ENCODE results near the gene CLCN1. TPM values are rescaled to one million over a fixed set of nuclear protein-coding genes. Genes with fewer than 3 reads are reported as not detected.

Gene CLCN1
- total RNA-seq, 2 donors from 2014 or later: not detected

DNA sequence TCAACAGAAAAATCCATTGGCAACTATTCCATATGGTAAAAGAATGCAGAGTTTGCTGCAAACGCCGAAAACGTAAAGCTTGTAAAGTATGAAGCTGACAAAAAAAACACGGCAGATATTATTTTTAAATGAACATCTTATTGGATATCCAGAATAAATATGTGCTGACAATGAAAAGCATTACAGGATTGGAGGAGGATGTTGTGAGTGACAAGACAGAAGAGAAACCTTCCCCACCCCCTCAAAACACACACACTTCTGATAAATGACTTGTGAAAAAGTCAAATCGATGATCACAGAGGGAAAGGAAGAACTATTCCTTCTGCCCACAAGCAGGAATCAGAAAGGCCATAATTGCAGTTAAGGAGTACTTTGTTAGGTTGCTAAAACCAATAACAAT is 32.0 kb downstream of the CLCN1 start:
- ATAC-seq (no peak), DNase-seq (no peak)
- no peak overlapping the region for H3K4me3 ChIP-seq
- TF ChIP-seq POLR2A (IDR thresholded peaks at IDR 0.05): no peak
- H3K9me3 ChIP-seq: no peaks in the 10 kb centered on the region
- 60 to 73% methylated on average over 5 of the region's 5 CpGs for WGBS, 2 donors
- H3K27ac ChIP-seq: no peak overlapping the region
- no peaks in the 10 kb centered on the region for H3K4me1 ChIP-seq
- intact Hi-C loops (cut with DNase I): no loop called here
- no peaks in the 10 kb centered on the region for H3K27me3 ChIP-seq
- no peaks in the 10 kb centered on the region for H3K36me3 ChIP-seq (replicated peaks in 1 of 2; ENCODE audit: insufficient read depth in 1 of 2, low read depth in 2 of 2)

GRCh38 chr7:143351060-143351459 is 35.1 kb downstream of the CLCN1 start:
- Histone ChIP-seq H3K36me3 (replicated peaks in 1 of 2; ENCODE audit: insufficient read depth in 1 of 2, low read depth in 2 of 2) (no peaks in the 10 kb centered on the region), H3K27ac (no peak overlapping the region), H3K4me1 (no peaks in the 10 kb centered on the region), H3K27me3 (no peaks in the 10 kb centered on the region), H3K4me3 (no peak overlapping the region), H3K9me3 (no peaks in the 10 kb centered on the region)
- TF ChIP-seq POLR2A (IDR thresholded peaks at IDR 0.05): no peak
- TF ChIP-seq, protein P1, sequence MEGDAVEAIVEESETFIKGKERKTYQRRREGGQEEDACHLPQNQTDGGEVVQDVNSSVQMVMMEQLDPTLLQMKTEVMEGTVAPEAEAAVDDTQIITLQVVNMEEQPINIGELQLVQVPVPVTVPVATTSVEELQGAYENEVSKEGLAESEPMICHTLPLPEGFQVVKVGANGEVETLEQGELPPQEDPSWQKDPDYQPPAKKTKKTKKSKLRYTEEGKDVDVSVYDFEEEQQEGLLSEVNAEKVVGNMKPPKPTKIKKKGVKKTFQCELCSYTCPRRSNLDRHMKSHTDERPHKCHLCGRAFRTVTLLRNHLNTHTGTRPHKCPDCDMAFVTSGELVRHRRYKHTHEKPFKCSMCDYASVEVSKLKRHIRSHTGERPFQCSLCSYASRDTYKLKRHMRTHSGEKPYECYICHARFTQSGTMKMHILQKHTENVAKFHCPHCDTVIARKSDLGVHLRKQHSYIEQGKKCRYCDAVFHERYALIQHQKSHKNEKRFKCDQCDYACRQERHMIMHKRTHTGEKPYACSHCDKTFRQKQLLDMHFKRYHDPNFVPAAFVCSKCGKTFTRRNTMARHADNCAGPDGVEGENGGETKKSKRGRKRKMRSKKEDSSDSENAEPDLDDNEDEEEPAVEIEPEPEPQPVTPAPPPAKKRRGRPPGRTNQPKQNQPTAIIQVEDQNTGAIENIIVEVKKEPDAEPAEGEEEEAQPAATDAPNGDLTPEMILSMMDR (IDR thresholded peaks at IDR 0.05): no peak
- WGBS, 2 donors: 63 to 64% methylated on average over 5 of the region's 5 CpGs
- ATAC-seq (no peak), DNase-seq (no peak)
- intact Hi-C loops (cut with DNase I): no loop called here

GRCh38 chr7:143351574-143351973 is 35.7 kb downstream of the CLCN1 start:
- TF ChIP-seq POLR2A (IDR thresholded peaks at IDR 0.05): no peak
- TF ChIP-seq, protein P1 (IDR thresholded peaks at IDR 0.05): no peak
- intact Hi-C loops (cut with DNase I): no loop called here
- Histone ChIP-seq H3K4me1 (no peaks in the 10 kb centered on the region), H3K9me3 (no peaks in the 10 kb centered on the region), H3K27ac (no peak overlapping the region), H3K4me3 (no peak overlapping the region), H3K27me3 (no peaks in the 10 kb centered on the region), H3K36me3 (replicated peaks in 1 of 2; ENCODE audit: insufficient read depth in 1 of 2, low read depth in 2 of 2) (no peaks in the 10 kb centered on the region)
- WGBS, 2 donors: 84 to 89% methylated on average over 8 to 9 of the region's 9 CpGs
- DNase-seq (no peak), ATAC-seq (no peak)

- ATAC-seq (no peak), DNase-seq (no peak)
- Histone ChIP-seq H3K27ac (no peak overlapping the region), H3K9me3 (no peaks in the 10 kb centered on the region), H3K4me3 (no peak overlapping the region), H3K27me3 (no peaks in the 10 kb centered on the region), H3K4me1 (no peaks in the 10 kb centered on the region), H3K36me3 (replicated peaks in 1 of 2; ENCODE audit: insufficient read depth in 1 of 2, low read depth in 2 of 2) (no peaks in the 10 kb centered on the region)
- intact Hi-C loops (cut with DNase I): no loop called here
- 79 to 81% methylated on average over 10 to 11 of the region's 11 CpGs for WGBS, 2 donors
- TF ChIP-seq POLR2A (IDR thresholded peaks at IDR 0.05): no peak
- TF ChIP-seq, protein P1 (IDR thresholded peaks at IDR 0.05): no peak
Observed at GRCh38 chr7:143352531-143353002, 36.7 kb downstream of the CLCN1 start.

DNA sequence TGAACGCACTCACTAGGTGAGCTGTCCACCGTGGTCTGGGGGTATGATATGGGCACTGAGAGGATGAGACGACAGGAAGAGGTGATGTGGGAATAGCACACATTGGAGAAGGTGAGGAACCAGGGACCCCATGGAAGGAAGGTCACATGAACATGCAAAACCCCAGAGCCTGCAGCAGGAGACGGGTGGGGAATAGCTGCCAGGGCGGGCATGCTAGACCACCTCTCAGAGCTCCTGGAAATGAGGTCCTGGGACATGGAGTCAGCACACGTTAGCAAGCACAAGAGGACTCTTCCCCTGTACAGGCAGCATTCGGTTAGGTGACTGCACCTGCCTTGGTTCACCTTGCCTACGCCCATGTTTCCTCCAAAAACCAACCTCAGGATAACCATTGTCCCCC is 38.5 kb downstream of the CLCN1 start:
- Histone ChIP-seq H3K9me3 (no peaks in the 10 kb centered on the region), H3K27me3 (no peaks in the 10 kb centered on the region), H3K36me3 (replicated peaks in 1 of 2; ENCODE audit: insufficient read depth in 1 of 2, low read depth in 2 of 2) (no peaks in the 10 kb centered on the region), H3K4me3 (no peak overlapping the region), H3K27ac (no peak overlapping the region), H3K4me1 (no peaks in the 10 kb centered on the region)
- intact Hi-C loops (cut with DNase I): no loop called here
- 71 to 77% methylated on average over 6 to 8 of the region's 8 CpGs for WGBS, 2 donors
- no peak for ATAC-seq
- no peak for TF ChIP-seq POLR2A (IDR thresholded peaks at IDR 0.05)
- TF ChIP-seq, protein P1 (IDR thresholded peaks at IDR 0.05): no peak
- DNase-seq: no peak
